Measurements from ENCODE around the gene SLC25A51. TPM values are rescaled to one million over a fixed set of nuclear protein-coding genes. Genes with fewer than 3 reads are reported as not detected.
A peak's percentile ranks its signal among the peaks of the same experiment; 100 is the strongest.

The SLC25A51 gene
- total RNA-seq, 1 donor: 103 TPM

GRCh38 chr9:37944266-37944650, 40.3 kb upstream of the SLC25A51 start:
- H3K4me3 ChIP-seq (ENCODE audit: low read depth, low read length): no peak overlapping the region
- no peak for TF ChIP-seq CTCF (IDR thresholded peaks at IDR 0.05; ENCODE audit: insufficient read depth, low read depth, low read length)
- DNase-seq (ENCODE audit: low read depth): no peak

GRCh38 chr9:37943345-37944265, 39.7 kb upstream of the SLC25A51 start:
- no peak overlapping the region for H3K4me3 ChIP-seq (ENCODE audit: low read depth, low read length)
- DNase-seq (ENCODE audit: low read depth): peak; percentile 83
- no peak for TF ChIP-seq CTCF (IDR thresholded peaks at IDR 0.05; ENCODE audit: insufficient read depth, low read depth, low read length)

GRCh38 chr9:37942621-37943344, 38.9 kb upstream of the SLC25A51 start:
- no peak for TF ChIP-seq CTCF (IDR thresholded peaks at IDR 0.05; ENCODE audit: insufficient read depth, low read depth, low read length)
- no peak for DNase-seq (ENCODE audit: low read depth)
- H3K4me3 ChIP-seq (ENCODE audit: low read depth, low read length): no peak overlapping the region

GRCh38 chr9:37941253-37941652, 37.3 kb upstream of the SLC25A51 start:
- H3K4me3 ChIP-seq (ENCODE audit: low read depth, low read length): no peak overlapping the region
- DNase-seq (ENCODE audit: low read depth): no peak
- no peak for TF ChIP-seq CTCF (IDR thresholded peaks at IDR 0.05; ENCODE audit: insufficient read depth, low read depth, low read length)

- no peak for TF ChIP-seq CTCF (IDR thresholded peaks at IDR 0.05; ENCODE audit: insufficient read depth, low read depth, low read length)
- DNase-seq (ENCODE audit: low read depth): peak; percentile 71
- H3K4me3 ChIP-seq (ENCODE audit: low read depth, low read length): no peak overlapping the region
Observed at GRCh38 chr9:37939575-37940095, 35.7 kb upstream of the SLC25A51 start.

- TF ChIP-seq CTCF (IDR thresholded peaks at IDR 0.05; ENCODE audit: insufficient read depth, low read depth, low read length): no peak
- H3K4me3 ChIP-seq (ENCODE audit: low read depth, low read length): no peak overlapping the region
Observed at GRCh38 chr9:37938121-37938891, 34.4 kb upstream of the SLC25A51 start.

More at GRCh38 chr9:37938121-37938891, 34.4 kb upstream of the SLC25A51 start:
- DNase-seq (ENCODE audit: low read depth): peak; percentile 94

All from fibroblast of villous mesenchyme (primary cell).